ENCODE data around the gene IQGAP1.

Gene IQGAP1

GRCh38 chr15:90427185-90427584, 39.1 kb downstream of the IQGAP1 start:
- no peak for DNase-seq (ENCODE audit: low spot score)
- TF ChIP-seq, protein P1, sequence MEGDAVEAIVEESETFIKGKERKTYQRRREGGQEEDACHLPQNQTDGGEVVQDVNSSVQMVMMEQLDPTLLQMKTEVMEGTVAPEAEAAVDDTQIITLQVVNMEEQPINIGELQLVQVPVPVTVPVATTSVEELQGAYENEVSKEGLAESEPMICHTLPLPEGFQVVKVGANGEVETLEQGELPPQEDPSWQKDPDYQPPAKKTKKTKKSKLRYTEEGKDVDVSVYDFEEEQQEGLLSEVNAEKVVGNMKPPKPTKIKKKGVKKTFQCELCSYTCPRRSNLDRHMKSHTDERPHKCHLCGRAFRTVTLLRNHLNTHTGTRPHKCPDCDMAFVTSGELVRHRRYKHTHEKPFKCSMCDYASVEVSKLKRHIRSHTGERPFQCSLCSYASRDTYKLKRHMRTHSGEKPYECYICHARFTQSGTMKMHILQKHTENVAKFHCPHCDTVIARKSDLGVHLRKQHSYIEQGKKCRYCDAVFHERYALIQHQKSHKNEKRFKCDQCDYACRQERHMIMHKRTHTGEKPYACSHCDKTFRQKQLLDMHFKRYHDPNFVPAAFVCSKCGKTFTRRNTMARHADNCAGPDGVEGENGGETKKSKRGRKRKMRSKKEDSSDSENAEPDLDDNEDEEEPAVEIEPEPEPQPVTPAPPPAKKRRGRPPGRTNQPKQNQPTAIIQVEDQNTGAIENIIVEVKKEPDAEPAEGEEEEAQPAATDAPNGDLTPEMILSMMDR (IDR thresholded peaks at IDR 0.05; ENCODE audit: extremely low read depth, missing control alignments) = no peak

- no peak for DNase-seq (ENCODE audit: low spot score)
- TF ChIP-seq, protein P1 (IDR thresholded peaks at IDR 0.05; ENCODE audit: extremely low read depth, missing control alignments) = no peak
These were observed 44.2 kb downstream of the IQGAP1 start for GRCh38 chr15:90432253-90432652.

DNA sequence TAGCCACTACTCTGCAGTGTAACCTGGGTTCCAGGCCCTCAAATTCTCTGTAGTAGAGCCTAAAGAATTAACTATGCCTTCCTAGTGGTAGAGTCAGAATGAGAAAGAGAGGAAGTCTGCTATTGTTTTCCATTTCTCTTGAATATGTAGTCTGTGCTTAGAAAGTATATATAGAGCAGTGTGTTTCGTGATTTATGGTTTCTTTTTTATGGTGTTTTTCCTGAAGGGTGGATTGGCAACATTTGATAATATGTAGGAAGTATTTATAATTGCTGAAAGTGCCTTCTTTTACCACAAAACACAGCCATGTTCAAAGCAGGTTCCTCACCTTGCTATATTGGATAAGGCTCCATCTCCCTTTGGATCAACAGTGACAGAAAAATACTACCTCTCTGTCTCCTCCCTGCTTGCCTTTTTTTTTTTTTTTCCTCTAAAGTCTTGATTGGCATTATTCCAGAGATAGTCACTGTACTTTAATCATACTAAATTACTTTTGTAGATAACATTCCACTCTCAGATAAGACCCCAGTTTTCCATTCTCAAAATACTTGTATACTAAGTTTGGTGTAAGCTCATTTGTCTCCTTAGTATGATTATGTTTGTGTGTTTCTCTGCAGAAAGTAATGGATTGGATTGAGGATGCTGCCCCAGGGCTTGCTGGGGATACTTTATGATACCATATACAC, 47.8 kb downstream of the IQGAP1 start:
- DNase-seq (ENCODE audit: low spot score) = no peak
- TF ChIP-seq, protein P1 (IDR thresholded peaks at IDR 0.05; ENCODE audit: extremely low read depth, missing control alignments) = no peak

DNA sequence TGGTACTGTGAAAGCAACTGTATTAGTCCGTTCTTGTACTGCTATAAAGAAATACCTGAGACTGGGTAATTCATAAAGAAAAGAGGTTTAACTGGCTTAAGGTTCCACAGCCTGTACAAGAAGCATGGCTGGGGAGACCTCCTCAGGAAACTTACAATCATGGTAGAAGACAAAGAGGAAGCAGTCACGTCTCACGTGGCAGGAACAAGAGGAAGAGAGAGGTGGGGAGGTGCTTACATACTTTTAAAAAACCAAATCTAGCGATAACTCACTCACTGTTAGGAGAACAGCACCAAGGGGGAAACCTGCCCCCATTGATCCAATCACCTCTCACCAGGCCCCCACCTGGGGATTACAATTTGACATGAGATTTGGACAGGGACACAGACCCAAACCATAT, 48.9 kb downstream of the IQGAP1 start:
- DNase-seq (ENCODE audit: low spot score) = no peak
- TF ChIP-seq, protein P1 (IDR thresholded peaks at IDR 0.05; ENCODE audit: extremely low read depth, missing control alignments) = no peak

DNA sequence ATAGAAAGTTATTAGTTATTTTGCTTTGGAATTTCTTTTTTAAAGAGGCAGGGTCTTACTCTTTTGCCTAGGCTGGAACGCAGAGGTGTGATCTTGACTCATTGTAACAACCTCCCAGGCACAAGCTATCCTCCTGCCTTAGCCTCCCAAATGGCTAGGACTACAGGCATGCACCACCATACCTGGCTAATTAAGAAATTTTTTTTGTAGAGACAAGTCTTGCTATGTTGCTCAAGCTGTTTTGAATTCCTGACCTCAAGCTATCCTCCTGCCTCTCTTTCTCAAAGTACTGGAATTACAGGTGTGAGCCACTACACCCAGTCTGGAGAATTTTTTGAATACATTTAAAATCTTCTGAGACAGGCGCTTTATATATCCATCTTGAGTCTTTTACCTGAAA, 49.5 kb downstream of the IQGAP1 start:
- no peak for DNase-seq (ENCODE audit: low spot score)

GRCh38 chr15:90439946-90440345, 51.9 kb downstream of the IQGAP1 start:
- TF ChIP-seq, protein P1 (IDR thresholded peaks at IDR 0.05; ENCODE audit: extremely low read depth, missing control alignments) = no peak
- DNase-seq (ENCODE audit: low spot score) = no peak

More for the DNA sequence above, 49.5 kb downstream of the IQGAP1 start:
- TF ChIP-seq, protein P1 (IDR thresholded peaks at IDR 0.05; ENCODE audit: extremely low read depth, missing control alignments) = no peak

DNA sequence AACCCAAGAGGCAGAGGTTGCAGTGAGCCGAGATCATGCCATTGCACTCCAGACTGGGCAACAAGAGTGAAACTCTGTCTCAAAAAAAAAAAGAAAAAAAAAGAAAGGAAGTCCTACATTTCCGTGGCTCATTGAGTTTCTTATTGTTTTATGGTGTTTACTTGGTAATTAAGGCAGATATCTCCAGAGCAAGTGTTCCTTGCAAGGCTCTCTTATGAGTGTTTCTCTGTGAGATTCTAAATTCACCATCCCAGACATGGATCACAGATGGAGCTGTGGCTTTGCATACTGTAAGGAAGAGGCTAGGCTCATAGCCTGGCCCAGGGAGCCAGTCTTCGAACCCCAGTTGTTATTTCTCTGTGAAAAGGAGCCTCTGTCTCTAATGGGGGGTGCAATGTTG, 53.0 kb downstream of the IQGAP1 start:
- no peak for DNase-seq (ENCODE audit: low spot score)
- TF ChIP-seq, protein P1 (IDR thresholded peaks at IDR 0.05; ENCODE audit: extremely low read depth, missing control alignments) = no peak
